Uterus (tissue), 4 donors: ENCODE results near the gene GPR107. TPM values are rescaled to one million over a fixed set of nuclear protein-coding genes. Genes with fewer than 3 reads are reported as not detected.

Experiments
- DNase-seq, 2 donors: peaks; one replicate each; pipeline ENCODE4 v3.0.0-alpha.2; 2019 to 2020
- H3K27ac ChIP-seq, 2 donors: fragments of 200-600 bp; sonication (generic); 1 replicate in 1 of 2; 2 replicates in 1 of 2; pipeline ENCODE4 v1.5.1; 2016 to 2018
- H3K27me3 ChIP-seq, 2 donors: fragments of 200-600 bp; sonication (generic); one replicate each; pipeline ENCODE4 v1.5.1; 2018 to 2019; ENCODE audit warnings: control low read depth in 1 of 2
- H3K36me3 ChIP-seq, 2 donors: fragments of 200-600 bp; sonication (generic); one replicate each; pipeline ENCODE4 v1.5.1; 2019; ENCODE audit warnings: control low read depth in 1 of 2
- H3K4me1 ChIP-seq, 2 donors: fragments of 200-600 bp; sonication (generic); one replicate each; pipeline ENCODE4 v1.5.1; 2018 to 2019; ENCODE audit warnings: control low read depth in 1 of 2
- H3K4me3 ChIP-seq, 2 donors: fragments of 200-600 bp; sonication (generic); 1 replicate in 1 of 2; 2 replicates in 1 of 2; pipeline ENCODE4 v1.5.1; 2018 to 2019; ENCODE audit warnings: mild to moderate bottlenecking in 1 of 2
- H3K9me3 ChIP-seq, 2 donors: fragments of 200-600 bp; sonication (generic); one replicate each; pipeline ENCODE4 v1.5.1; 2019; ENCODE audit warnings: control low read depth in 1 of 2
- POLR2A ChIP-seq, 2 donors: fragments of 450-650 bp; IDR thresholded peaks; one replicate each; pipeline ENCODE4 v1.6.1; 2016; ENCODE audit warnings: antibody characterized with exemption in 2 of 2, mild to moderate bottlenecking in 1 of 2, moderate library complexity in 1 of 2
- intact Hi-C: fragments of 100-400 bp; cut with DNase I; formaldehyde crosslinking; loops from one replicate; pipeline ENCODE4 v1.15.1; 2023; ENCODE audit warnings: low total_unique reads
- total RNA-seq, 4 donors: library from RNA; depleted of rRNA in 3 of 4; stranded (reverse); fragments of >200 nt in 3 of 4; gene quantifications; one replicate each; pipeline versions ENCODE4 v1.1.0 to v1.2.4, GENCODE V29; 2014 to 2023
- TF ChIP-seq, protein P1 (sequence below), 4 experiments: fragments of 200-600 bp in 2 of 4; fragments of 450-650 bp in 2 of 4; sonication (generic) in 2 of 4; IDR thresholded peaks; one replicate each; pipeline ENCODE4 v1.5.1; 2016 to 2019; ENCODE audit warnings: antibody characterized with exemption in 4 of 4, mild to moderate bottlenecking in 2 of 4, moderate library complexity in 1 of 4
- donor health status: DM: yes; HTN: yes; CAD: no.

The GPR107 gene
- total RNA-seq, 4 donors from 2014 or later, result 10.8 to 41.5 (median 26.7) TPM

DNA sequence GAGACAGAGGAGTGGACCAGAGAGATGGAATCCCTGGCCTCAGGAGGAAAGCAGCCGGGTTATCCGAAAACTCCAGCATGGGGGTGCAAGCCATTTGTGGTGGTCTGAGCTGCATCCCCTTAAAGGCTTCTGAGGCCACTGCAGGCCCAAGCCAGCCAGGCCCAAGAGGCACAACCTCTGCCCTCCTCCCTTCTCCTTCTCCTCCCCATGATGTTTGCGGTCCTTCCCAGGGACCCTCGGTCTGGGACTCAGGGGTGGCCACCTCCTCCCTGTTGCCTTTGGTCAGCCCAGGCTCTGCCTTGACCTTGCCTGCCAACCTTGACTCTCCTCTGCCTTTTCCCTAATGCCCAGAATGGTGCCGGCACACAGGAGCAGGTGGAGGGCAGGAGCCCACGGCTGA is 123.1 kb downstream of the GPR107 start:
- TF ChIP-seq, protein P1, sequence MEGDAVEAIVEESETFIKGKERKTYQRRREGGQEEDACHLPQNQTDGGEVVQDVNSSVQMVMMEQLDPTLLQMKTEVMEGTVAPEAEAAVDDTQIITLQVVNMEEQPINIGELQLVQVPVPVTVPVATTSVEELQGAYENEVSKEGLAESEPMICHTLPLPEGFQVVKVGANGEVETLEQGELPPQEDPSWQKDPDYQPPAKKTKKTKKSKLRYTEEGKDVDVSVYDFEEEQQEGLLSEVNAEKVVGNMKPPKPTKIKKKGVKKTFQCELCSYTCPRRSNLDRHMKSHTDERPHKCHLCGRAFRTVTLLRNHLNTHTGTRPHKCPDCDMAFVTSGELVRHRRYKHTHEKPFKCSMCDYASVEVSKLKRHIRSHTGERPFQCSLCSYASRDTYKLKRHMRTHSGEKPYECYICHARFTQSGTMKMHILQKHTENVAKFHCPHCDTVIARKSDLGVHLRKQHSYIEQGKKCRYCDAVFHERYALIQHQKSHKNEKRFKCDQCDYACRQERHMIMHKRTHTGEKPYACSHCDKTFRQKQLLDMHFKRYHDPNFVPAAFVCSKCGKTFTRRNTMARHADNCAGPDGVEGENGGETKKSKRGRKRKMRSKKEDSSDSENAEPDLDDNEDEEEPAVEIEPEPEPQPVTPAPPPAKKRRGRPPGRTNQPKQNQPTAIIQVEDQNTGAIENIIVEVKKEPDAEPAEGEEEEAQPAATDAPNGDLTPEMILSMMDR (IDR thresholded peaks at IDR 0.05), result no peak
- TF ChIP-seq POLR2A (IDR thresholded peaks at IDR 0.05), result no peak
- Histone ChIP-seq H3K9me3 (no peaks in the 10 kb centered on the region), H3K27me3 (no peaks in the 10 kb centered on the region), H3K36me3 (no peaks in the 10 kb centered on the region), H3K4me3 (no peak overlapping the region), H3K27ac (peak overlapping the region; percentile 81 to 86), H3K4me1 (no peaks in the 10 kb centered on the region)
- intact Hi-C loops, result no loop called here
- DNase-seq, result no peak

DNA sequence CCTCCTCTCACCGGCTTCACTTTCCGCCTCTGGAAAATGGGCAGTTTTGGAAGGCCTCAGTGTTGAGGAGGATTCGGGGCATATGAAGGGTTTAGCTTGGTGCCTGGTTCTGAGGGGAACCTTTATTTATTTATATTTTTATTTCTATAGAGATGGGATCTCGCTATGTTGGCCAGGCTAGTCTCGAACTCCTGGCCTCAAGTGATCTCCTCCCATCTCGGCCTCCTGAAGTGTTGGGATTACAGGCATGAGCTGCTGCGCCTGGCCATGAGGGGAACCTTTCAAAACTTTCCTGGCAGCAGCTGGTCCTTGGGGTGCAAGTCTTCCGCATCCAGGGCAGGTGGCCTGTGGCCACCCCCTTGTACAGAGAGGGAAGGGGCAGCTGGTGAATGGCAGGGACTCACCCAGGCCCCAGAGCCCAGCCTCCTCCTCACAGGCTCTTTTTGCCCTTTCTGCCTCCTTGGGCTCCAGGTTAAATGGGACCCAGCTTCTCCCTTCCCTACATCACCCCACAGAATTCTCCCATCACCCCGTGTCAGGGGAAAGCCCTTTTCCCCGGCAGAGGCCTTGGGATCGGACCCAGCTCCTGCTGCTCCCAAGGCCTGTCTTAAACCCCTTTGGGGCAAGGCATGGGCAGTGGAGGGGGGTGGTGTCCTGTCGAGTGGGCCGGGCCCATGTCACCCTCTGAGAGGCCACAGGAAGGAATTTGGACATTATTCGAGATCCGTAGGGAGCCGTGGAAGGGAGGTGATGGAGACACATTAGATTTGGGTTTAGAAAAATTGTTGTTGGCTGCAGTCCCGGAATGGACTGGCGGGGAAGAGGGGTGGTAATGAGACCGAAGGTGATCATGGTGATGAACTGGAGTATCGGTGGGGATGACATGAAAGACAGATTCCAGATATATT is 124.4 kb downstream of the GPR107 start:
- no peaks in the 10 kb centered on the region for H3K9me3 ChIP-seq
- no peaks in the 10 kb centered on the region for H3K36me3 ChIP-seq
- no peak for TF ChIP-seq POLR2A (IDR thresholded peaks at IDR 0.05)
- TF ChIP-seq, protein P1 (IDR thresholded peaks at IDR 0.05), result no peak
- H3K27ac ChIP-seq, result peak overlapping the region; percentile 81 to 86
- intact Hi-C loops, result no loop called here
- no peaks in the 10 kb centered on the region for H3K27me3 ChIP-seq
- H3K4me1 ChIP-seq, result no peaks in the 10 kb centered on the region
- H3K4me3 ChIP-seq, result no peak overlapping the region
- no peak for DNase-seq

DNA sequence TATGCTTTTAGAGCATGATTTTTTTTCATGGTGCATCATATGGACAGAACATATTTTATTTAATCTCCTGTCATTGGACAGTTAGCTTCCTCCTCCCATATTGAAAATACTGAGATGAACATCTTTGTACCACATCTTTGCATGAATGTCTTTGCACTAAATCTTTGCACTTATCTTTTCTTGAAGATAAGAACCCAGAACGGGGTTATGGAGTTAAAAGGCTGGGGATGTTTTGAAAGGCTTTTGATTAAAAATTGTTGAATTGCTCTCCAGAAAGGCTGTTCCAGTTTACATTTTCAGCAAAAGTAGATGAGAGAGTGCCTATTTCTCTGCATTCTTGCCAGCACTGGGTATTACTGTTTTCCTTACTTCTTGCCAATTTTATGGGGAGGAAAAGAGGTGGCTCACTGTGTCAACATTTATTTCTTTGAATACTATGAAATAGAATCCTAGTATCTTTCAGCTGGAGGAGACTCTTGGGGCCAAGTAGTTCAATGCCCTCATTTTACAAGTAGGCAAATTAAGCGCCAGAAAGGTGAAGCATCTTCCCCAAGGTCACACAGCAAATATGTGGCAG is 125.7 kb downstream of the GPR107 start:
- TF ChIP-seq, protein P1 (IDR thresholded peaks at IDR 0.05), result no peak
- no peak for TF ChIP-seq POLR2A (IDR thresholded peaks at IDR 0.05)
- Histone ChIP-seq H3K4me3 (no peak overlapping the region), H3K9me3 (no peaks in the 10 kb centered on the region), H3K36me3 (no peaks in the 10 kb centered on the region), H3K27ac (peak overlapping the region; percentile 81 to 93), H3K4me1 (no peaks in the 10 kb centered on the region), H3K27me3 (no peaks in the 10 kb centered on the region)
- intact Hi-C loops, result no loop called here
- DNase-seq, result no peak

DNA sequence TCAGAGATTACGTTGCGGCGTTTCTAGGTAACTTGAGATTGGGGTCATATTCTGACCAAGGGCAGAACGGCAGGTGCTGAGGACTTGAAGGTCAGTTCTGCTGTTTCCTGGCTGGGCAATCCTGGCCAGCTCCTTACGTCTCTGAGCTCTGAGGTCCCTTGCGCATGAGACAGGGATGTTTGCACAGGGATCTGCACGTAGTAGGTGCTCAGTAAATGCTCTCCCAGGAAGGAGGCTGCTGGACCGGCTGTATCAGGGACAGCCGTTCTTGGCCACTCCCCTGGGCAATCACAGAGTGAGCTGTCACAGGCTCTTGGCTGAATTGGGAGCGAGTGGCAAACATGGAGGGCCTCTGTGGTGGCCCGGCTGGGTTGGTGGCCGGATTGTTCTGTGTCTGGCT is 126.8 kb downstream of the GPR107 start:
- no peaks in the 10 kb centered on the region for H3K36me3 ChIP-seq
- H3K27ac ChIP-seq, result peak overlapping the region; percentile 93 to 95
- H3K9me3 ChIP-seq, result no peaks in the 10 kb centered on the region
- intact Hi-C loops, result no loop called here
- TF ChIP-seq POLR2A (IDR thresholded peaks at IDR 0.05), result no peak
- TF ChIP-seq, protein P1 (IDR thresholded peaks at IDR 0.05), result no peak
- H3K4me3 ChIP-seq, result no peak overlapping the region
- no peak for DNase-seq
- H3K4me1 ChIP-seq, result no peaks in the 10 kb centered on the region
- H3K27me3 ChIP-seq, result no peaks in the 10 kb centered on the region
